NCI-H2029 (cell line): ENCODE measurements around the gene KCNA2.
A peak's percentile ranks its signal among the peaks of the same experiment; 100 is the strongest.

Experiments
- DNase-seq: peaks from one replicate; lab custom pipeline; 2025; lab: John Stamatoyannopoulos, UW

Gene KCNA2

DNA sequence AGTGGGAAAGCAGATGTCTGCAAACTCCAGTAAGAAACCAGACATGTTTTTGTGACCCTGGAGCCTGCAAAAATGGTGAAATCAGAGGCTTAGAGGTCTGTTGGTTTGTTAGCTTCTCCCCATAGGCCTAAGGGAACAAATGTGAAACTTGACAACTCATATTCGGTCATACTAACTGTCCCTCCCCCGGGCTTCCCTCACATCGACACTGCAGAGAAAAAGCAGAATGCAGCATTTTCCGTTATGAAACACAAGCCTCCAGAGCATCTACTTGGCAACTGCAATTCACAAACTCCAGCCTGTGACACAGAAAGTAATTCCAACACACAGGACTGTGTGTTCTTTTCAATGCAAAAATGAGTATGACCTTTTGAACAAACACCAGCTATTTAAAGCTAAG lies 3.7 kb downstream of the KCNA2 start:
- DNase-seq: no peak

DNA sequence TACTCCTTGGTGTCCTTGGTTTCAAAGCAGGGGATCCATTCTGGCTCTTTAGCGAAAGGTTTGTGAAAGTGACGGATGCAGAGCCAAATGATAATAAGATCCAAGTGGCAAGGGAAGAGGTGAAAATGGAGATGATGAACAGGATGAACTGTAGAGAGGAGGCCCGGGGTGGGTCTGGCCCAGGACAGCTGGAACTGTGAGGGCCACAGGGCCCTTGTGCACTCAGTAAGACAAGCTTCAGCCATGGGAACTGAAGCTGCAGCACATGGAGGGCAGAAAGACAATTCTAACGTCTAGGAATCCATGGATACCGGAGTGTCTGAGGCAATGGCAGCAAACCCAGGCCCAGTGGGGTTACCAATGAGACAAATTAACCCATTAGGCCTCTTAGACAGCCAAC lies 4.8 kb downstream of the KCNA2 start:
- no peak for DNase-seq

DNA sequence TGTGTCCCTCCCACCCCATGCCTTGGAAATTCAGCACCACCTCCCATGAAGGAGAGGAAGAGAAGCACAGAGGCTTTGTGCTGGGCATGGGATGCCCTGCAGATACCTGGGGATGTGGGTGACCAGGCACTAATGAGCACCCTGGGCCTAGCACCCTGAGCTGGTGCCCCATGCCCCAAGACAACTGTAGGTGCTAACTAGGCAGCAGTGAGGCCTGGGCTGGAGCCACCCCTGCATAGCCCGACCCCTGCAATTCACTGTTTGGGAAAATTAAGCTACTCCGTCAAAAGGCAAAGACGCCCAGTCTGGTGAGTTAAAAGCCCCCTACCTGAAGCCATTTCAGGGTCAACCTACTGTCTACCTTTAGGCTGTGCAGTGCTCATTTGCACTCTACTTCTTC lies 5.4 kb downstream of the KCNA2 start:
- DNase-seq: no peak

DNA sequence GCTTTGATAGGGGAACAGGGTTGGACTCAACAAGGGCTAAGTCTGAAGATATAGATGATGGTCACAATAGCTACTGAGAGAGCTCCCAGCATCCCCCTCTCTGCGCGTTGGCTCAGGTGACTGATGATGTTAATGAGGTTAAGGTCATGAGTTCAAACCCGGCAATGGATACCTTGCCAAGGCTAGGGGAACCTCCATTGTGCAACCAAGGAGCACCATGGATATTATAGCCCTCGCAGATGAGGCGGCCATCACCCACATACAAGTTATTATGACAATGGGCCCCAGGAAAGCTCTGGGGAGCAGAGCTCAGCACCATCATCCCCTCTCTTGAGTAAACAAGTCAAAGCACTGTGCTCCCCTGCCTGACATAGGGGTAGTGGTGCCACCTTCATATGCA lies 8.2 kb downstream of the KCNA2 start:
- DNase-seq: no peak

DNA sequence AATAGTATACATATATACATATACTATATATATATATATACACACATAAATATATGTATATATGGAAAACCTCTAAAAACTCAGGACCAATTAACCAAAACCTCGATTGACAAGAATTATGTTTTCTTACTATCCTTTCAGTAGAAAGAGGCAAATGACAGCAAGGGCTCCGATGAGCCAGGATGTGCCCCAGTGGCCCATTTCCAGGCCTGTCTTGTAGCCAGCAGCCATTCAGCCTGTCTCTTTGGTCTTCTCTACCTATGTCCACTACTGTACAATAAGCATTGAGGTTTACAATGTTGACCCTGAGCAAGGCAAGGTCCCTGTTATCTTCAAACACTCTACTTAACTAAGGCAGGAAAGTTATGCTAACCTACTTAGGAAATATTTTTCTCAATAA lies 9.8 kb downstream of the KCNA2 start:
- no peak for DNase-seq

DNA sequence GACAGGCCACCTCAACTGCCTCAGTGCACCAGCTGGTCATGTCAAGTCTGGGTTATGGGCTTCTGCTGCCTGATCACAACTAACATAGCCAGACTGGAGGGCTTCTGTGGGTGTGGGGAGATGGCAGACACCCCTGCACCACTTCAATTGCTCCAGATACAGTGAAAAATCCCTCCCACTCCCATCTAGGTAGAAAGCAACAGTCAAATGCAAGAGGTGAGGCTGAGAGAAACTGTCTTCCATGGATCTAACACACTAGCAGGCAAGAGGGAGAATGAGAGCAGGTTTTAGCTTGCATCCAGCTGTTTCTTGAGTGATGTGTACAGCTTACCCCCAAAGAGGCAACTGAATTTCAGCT lies 10.8 kb downstream of the KCNA2 start:
- no peak for DNase-seq

DNA sequence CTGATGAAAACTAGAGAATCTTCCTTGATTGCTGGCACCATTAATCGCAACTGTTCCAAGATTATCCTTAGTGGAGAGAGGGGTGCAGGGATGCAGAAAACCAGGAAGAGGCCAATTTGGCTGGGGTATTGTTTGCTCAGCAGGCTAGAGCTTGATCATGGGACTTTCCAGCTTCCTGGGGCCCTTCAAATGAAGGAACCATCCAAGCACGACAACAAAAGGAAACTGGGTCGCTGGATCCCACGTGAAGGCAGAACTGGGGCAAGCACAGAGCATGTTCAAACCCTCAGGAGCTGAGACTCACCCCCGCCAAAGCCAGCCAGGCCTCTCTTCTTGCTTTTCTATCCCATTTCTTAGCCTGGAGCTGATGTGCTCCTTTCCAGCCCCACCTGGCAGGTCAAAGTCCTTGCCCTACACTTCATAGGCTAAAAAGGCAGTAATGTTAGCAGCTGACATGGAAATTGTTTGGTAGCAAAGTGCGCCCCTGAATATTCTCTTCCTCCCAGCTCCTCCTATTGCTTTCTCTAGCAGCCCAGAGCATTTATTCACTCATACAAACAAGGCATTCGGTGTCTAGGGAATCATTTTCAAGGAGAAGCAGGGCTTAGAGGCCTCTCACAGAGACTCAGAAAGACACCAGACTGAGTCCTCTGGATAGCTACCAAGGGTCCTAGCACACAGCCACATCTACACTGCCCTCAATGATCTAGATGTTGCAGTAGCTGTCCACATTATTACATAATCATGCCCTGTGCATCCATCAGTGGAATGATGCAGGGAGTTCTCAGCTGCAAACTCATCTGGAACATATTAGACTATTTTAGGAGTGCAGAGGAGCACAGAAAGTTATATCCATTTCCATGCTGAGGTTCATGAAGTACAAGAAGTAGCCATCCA lies 11.5 kb downstream of the KCNA2 start:
- peak; percentile 23 for DNase-seq

DNA sequence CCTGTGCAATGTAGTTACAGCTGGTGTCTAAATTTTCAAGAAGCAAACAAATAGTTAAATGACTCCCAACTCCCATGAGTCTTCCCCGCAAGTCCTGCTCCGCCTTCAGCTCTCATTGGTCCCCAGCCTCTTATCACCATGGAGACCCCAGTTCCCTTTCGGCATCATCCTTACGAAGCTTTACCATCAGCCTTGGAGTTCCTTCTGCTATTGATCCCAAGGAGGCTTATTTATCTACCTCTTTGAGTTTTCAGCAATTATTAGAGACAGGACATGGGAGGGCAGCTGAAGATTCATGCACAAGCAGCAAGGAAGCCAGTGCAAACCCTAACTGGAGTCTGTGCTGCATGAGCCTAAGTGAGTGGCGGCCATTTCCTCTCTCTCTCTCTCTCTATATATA lies 12.3 kb downstream of the KCNA2 start:
- DNase-seq: no peak

DNA sequence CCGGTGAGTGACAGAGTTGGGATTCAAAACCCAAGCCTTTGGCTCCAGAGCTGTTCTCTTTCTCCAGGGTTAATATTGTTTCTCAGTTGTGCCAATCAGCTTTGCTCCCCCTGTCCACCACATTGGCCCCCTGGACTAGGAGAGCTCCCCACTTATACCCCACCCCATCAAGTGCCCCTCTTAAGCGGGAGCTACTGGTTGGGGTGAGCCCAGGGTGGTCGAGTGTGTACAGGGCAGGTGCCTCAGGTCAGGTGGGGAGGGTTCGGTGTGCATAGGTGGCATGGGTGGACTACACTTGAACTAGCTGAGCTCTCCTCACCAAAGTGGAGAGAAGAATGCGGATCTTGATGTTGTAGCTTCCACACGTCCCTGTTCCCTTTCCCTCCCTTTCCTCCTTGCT lies 14.2 kb downstream of the KCNA2 start:
- DNase-seq: no peak

DNA sequence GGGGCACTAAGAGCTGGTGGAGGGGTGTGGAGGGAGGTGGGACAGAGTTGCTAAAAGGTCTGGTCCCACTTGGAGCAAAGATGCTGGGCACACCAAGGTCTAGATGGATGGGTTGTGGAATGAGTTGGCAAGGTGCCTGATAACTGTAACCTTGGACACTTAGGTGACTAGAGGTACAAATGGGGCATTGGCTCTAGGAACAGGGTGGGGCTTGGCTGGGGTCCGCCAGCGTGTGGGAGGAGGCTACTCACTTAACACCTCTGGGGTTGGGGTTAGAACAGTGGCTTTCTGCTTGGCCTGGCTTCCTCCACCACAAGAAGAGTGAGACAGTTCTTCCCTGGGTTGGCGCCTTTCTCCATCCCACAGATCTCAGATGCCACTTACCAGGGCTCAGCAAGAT lies 17.2 kb downstream of the KCNA2 start:
- no peak for DNase-seq

DNA sequence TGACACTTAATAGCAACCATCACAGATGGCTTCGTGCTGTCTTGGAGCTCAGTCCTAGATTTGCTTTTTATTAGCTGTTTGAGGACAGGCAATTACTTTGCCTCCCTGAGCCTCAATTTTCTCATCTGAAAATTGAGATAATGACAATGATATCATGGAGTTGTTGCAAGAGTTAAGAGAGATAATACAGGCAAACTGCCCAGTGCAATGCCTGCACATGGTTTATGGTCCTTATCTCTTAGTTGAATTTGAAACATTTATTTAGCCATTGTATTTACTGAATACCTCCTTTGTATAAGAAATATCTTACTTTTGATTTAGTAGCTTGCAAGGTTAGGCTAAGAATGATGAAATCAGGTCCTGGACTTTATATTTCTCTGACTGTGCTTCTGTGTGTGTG lies 17.7 kb downstream of the KCNA2 start:
- no peak for DNase-seq

DNA sequence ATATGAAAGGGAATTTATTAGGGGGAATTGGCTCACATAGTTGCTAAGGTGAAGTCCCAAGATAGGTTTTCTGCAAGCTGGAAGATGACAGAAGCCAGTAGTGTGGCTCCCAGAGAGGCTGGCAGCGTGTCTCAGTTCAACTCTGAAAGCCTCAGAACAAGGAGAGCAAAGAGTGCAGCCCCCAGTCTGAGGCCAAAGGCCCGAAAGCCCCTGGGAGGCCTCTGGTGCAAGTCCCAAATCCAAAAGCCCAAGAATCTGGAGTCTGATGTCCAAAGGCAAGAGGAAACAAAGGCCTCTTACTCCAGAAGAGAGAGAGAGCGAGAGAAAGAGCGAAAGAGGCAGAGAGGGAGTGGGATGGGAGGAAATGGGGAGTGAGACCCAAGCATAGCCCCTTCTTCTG lies 18.3 kb downstream of the KCNA2 start:
- DNase-seq: no peak

DNA sequence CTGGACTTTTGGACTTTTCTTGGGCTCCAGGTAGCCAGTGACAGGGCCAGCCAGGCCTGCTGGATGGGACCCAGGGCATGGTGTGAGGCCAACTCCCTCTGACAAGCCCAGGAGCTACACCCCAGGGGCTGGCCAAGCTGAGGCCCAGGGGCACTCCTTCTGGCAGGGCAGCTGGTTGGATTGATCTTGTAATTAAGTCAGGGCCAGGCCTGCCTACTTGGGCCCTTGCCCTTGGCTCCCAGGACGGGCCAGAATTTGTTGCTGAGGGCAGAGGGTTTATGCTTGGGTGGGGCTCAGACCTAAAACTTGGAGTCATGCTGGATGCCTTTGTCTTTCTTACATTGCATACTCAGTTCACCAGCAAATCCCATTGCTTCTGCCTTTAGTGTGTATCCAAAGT lies 20.7 kb downstream of the KCNA2 start:
- DNase-seq: no peak

DNA sequence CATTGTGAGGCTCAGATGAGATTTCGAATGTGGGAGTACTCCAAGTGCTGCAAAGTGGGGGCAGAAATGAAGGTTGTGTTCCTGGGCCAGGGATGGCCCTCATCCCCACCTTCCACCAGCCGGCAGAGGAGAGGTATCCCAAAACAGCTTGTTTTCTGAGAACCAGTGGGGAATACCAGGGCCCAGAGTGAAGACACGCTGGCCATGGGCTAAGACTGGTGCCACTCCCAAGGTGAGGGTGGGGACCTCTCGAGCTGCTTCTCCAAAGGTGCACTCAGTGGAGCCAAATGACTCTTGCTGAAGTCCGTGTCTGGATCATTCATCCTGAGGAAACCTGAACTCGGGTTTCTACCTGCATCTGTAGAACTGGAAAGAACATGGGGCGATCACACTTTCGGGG lies 22.1 kb downstream of the KCNA2 start:
- no peak for DNase-seq

DNA sequence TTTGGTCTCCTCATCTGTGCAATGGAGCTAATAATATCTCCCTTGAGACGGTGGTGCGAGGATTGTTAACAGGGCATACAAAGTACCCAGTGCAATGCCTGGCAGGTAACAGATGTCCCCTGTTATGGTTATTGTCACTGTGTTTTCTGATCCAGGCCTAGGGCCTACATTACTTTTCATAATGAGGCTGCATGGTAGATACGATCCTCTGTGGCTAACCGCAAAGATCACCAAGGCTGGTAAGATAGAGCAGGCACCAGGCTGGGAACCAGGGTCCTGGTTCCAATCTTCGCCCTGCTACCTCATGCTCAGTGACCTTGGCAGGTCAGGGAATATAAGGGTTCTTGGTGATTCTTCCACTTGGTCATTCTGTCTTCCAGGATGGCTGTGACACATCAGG lies 22.7 kb downstream of the KCNA2 start:
- no peak for DNase-seq

DNA sequence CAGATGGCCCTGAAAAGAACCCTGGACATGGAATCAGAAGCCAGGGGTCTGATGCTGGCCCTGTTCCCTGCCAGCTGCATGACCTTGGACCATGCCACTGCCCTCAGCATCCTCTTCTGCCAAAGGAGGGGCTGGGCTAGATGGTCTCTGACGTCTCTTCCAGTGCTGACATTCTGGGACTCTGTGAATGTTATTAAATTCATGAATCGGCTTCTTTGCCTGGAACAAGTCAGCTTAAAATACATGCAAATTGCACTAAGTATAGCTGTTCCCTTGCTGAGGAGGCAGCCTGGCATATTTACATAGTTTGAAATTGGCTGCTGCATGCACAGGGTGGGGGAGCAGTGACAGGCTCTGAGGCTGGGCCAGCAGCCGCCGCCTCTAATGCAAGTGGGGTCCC lies 23.8 kb downstream of the KCNA2 start:
- no peak for DNase-seq

DNA sequence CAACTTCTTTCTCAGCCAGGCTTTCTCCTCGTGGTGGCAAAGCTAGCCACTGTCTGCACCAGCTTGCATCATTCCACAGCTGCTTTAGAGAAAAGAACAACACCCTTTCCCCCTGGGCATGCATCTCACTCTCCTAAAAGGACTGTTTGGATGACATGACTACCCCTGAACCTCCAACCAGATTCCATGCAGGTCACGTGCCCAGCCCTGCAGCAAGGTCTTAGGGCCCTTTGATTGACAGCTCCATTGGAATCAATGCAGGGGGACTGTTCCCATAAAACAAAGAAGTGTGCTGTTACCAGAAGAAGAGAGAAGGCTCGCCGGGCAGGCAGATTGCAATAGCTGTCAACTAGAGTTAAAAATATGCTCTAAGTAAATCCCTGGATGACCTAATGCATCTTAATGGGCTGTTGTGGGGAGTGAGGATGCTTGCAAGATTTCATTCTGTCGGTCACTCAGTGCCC lies 24.4 kb downstream of the KCNA2 start:
- no peak for DNase-seq

DNA sequence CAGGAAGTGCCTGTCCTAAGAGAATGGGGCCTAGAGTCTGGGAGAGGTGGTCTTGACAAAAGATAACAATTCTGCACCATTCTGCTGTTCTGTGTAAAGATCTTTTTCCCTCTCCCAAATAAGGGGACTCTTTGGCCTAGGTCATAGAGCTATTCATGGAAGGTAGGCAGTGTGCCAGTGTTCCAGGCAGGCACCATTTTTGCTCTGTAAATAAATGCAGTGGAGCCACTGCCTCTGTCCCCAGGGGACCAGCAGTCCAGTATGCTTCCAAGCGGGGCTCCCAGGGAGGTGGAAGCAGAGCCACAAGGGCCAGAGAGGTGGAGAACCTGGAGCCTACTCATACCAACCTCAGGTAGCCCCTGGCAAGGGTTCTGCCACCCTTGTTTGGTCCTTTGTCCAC lies 25.9 kb downstream of the KCNA2 start:
- no peak for DNase-seq

DNA sequence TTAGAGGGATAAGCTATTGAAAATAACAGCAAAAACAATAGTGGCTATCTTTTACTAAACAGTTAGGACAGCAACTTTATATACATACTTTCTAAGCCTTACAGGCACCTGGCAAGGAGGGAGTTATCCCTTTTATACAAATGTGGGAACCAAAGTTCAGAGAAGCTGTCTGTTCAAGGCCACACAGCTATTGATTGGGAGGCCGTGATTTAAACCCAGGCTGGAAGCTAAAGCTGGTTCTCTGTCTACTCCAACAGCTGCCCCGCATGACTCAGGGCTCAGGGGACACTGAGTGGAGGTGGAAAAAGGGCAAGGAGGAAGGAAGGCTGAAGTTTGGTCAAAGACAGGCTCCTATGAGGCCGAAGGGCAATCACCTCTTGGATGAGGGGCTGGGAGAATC lies 26.7 kb downstream of the KCNA2 start:
- DNase-seq: no peak

DNA sequence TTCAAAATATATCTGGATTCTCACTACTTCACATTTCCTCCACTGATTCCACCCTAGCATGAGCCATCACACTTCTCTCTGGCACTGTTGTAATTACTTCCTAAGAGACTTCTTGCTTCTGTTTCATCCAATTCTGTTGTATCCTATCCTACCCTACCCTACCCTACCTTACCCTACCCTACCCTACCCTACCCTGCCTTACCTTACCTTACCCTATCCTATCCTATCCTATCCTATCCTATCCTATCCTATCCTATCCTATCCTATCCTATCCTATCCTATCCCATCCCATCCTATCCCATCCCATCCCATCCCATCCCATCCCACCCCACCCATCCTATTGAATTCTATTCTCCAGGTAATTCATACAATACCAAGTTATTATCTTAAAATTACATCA lies 29.7 kb downstream of the KCNA2 start:
- no peak for DNase-seq

DNA sequence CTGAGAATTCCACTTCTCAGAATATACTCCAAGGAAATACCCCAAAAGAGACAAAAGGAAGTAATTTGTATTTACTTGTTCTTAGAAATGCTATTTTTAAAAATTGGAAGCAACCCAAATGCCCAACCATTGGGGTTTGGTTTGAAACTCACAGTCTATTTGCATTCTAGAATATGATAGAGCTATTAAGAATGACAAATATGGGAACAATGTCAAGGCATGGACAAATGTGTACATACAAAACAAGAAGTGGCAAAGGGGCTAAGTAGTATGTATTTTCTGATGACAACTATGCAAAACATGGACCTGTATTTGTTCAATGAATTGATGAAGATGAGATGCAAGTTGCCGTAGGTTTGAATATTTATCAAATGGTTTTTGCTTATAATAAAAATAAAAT lies 32.8 kb downstream of the KCNA2 start:
- DNase-seq: no peak

DNA sequence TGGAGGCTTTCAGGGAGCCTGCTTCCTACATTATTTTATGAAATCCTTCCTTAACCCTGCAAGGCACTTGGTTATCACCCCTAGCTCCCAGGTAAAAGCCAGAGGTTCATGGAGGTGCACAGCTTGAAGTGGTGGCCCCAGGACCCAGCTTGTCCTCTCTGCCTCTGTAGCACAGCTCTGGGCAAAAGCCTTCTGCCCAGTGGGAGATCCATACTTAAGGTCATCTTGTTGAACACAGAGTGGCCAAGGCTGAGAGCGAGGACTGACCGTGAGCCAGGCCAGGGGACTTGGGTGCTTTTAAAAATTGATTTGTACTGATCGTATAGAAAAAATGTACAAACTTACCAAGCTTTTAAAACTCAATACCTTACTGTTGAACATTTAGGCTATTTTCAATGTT lies 33.4 kb downstream of the KCNA2 start:
- no peak for DNase-seq

DNA sequence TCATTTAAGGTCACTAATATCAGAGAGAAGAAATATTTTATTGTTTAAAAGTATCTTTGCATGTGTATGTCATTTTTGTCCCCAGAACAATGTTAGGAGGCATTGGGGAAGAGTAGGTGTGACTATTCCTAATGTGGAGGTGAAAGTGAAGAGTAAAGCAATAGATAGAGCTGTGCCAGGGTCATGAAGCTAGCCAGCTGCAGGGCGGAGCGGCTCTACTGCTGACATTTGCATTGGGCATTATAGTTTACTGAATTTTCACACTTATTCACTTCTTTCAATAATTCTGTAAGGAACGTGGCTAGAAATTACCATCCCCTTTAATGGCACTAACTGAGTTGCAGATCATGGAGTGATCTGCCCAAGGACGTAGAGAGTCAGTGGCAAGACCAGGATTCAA lies 35.3 kb downstream of the KCNA2 start:
- DNase-seq: no peak

DNA sequence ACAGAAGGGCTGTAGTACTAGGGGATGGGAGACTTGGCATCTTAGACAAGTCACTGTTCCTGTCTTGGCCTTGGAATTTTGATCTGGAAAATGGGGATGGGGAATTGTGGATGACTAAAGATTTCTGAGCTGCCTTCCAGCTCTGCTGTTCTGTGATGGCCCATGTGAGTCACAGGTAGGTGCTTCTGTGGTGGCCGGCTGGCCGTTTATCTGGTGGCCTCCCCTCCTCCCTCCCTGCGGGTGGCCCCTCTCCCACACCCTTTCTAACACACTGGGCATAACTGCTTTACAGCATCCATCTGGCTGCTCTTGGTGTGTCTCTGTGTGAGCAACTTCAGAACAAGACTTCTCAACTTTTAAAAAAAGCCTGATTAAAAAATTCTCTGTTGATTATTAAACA lies 35.9 kb downstream of the KCNA2 start:
- DNase-seq: no peak
